Stimulated activated CD4-positive, alpha-beta T cell treated with anti-CD3 and anti-CD28 coated beads, Interleukin-4, amount 100 ng/mL, for 4 hours (primary cell): ENCODE measurements around the gene SLC5A9.
"Not testable (repeated sequence)": the region's sequence is repeated elsewhere in the genome, so short reads cannot be mapped to it uniquely, and the experiment has no call there.

Experiments used
- DNase-seq, 2 experiments: peaks; one replicate each; pipeline ENCODE4 v3.0.0-alpha.2; 2020

SLC5A9 gene

GRCh38 chr1:48222501-48223242 is at the start of gene SLC5A9:
TSS of gene SLC5A9 (plus strand) at chr1:48222716. CDS start at chr1:48222737, 21 bp downstream.
- no peak for DNase-seq

GRCh38 chr1:48175116-48175515 is 47.4 kb upstream of the SLC5A9 start:
- no peak for DNase-seq

- DNase-seq, result no peak
These were observed 45.3 kb upstream of the SLC5A9 start for GRCh38 chr1:48177257-48177656.

GRCh38 chr1:48181669-48182367 is 40.7 kb upstream of the SLC5A9 start:
- no peak for DNase-seq

GRCh38 chr1:48182439-48182838 is 40.1 kb upstream of the SLC5A9 start:
- no peak for DNase-seq

GRCh38 chr1:48186306-48186839 is 36.1 kb upstream of the SLC5A9 start:
- no peak for DNase-seq

- no peak for DNase-seq
These were observed 34.5 kb upstream of the SLC5A9 start for GRCh38 chr1:48187969-48188563.

- DNase-seq, result no peak
These were observed 31.6 kb upstream of the SLC5A9 start for GRCh38 chr1:48190881-48191280.

- DNase-seq, result no peak
These were observed 27.7 kb upstream of the SLC5A9 start for GRCh38 chr1:48194801-48195200.

GRCh38 chr1:48196237-48196636 is 26.3 kb upstream of the SLC5A9 start:
- DNase-seq, result no peak

GRCh38 chr1:48198970-48199369 is 23.5 kb upstream of the SLC5A9 start:
- DNase-seq, result no peak

GRCh38 chr1:48200166-48200900 is 22.2 kb upstream of the SLC5A9 start:
- DNase-seq, result no peak

GRCh38 chr1:48202030-48202752 is 20.3 kb upstream of the SLC5A9 start:
- DNase-seq, result peak; percentile 20 to 55

- no peak for DNase-seq
These were observed 19.1 kb upstream of the SLC5A9 start for GRCh38 chr1:48203287-48203900.

GRCh38 chr1:48205522-48205921 is 17.0 kb upstream of the SLC5A9 start:
- no peak for DNase-seq

- no peak for DNase-seq
These were observed 16.1 kb upstream of the SLC5A9 start for GRCh38 chr1:48206371-48206770.

GRCh38 chr1:48207131-48207530 is 15.4 kb upstream of the SLC5A9 start:
- DNase-seq, result no peak

GRCh38 chr1:48207536-48208075 is 14.9 kb upstream of the SLC5A9 start:
- no peak for DNase-seq

GRCh38 chr1:48208251-48208650 is 14.3 kb upstream of the SLC5A9 start:
- no peak for DNase-seq

GRCh38 chr1:48208652-48209051 is 13.9 kb upstream of the SLC5A9 start:
- DNase-seq, result no peak

GRCh38 chr1:48213462-48213861 is 9.1 kb upstream of the SLC5A9 start:
- DNase-seq, result not testable (repeated sequence)

GRCh38 chr1:48214366-48214765 is 8.2 kb upstream of the SLC5A9 start:
- not testable (repeated sequence) for DNase-seq
